Raji (cell line): Measurements from ENCODE around the gene GALT.

ENCODE experiments used
- POLR2A ChIP-seq: IDR thresholded peaks from 2 replicates; pipeline ENCODE4 v1.6.1; 2011; ENCODE audit warnings: low read depth, low read length, control low read depth; ENCODE audit not compliant: insufficient read depth

GALT gene

GRCh38 chr9:34620061-34620994, 26.1 kb upstream of the GALT start, which contains the start of gene DCTN3:
TSS of gene DCTN3 (minus strand) at chr9:34620495. CDS start at chr9:34620464, 31 bp downstream.
- TF ChIP-seq POLR2A, result peak; percentile 67

GRCh38 chr9:34623374-34624235, 22.9 kb upstream of the GALT start:
- no peak for TF ChIP-seq POLR2A

- no peak for TF ChIP-seq POLR2A
Observed at GRCh38 chr9:34624475-34625185, 21.8 kb upstream of the GALT start.

DNA sequence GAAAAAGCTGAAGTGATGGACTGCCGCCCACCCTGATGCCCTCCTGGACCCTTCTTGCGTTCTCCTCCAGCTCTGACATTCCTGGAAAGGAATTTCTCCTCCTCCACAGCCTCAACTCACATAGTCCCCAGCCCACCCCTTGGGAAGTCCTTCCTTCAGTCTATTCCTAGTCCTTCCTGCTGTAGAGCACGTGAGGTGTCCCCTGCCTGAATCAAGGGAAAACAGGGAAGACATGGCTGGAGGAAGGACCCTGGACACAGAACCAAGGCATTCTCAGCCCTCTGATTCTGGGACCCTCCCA, 21.3 kb upstream of the GALT start:
- no peak for TF ChIP-seq POLR2A

DNA sequence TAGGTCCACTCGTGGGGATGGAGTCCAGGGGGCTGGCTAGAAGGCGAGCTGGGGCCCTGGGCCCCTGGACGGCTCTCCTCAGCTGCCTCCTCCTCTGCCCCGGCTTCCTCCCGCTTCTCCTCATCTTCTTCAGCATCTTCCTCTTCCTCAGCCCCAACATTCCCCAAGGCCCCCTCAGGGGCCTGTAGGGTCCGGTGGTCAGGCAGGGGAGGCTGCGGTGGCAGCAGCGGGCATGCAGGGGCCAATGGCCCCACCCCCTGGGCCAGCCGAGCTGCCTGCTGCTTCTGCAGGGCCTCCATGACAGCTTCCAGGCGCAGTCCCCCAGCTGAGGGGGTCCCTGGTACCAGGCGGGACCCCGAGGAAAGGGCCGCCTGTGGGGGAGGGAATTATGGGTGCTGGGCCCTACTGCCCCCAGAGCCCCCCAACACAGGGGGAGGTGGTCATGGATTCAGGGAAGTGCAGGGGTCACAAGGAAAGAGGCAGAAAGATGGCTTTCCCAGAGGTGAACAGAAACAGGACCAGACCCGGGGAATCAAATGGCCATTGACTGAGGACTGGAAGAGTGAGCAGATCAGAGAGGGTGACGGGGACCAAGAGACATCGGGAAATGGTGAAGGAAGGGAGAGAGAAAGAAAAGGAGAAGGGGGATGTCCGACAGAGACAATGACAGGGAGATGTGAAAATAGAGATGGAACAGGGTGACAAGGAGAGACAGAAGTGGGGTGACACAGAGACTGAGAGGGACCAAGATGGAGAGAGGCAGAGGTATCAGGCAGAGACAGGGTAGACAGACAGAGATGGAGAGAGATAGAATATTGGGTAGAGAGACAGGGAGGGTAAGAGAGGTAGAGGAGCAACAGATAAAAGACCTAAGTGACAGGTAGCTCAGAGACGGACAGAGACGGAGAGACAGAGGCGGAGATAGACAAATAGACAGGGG, 18.5 kb upstream of the GALT start:
- no peak for TF ChIP-seq POLR2A

DNA sequence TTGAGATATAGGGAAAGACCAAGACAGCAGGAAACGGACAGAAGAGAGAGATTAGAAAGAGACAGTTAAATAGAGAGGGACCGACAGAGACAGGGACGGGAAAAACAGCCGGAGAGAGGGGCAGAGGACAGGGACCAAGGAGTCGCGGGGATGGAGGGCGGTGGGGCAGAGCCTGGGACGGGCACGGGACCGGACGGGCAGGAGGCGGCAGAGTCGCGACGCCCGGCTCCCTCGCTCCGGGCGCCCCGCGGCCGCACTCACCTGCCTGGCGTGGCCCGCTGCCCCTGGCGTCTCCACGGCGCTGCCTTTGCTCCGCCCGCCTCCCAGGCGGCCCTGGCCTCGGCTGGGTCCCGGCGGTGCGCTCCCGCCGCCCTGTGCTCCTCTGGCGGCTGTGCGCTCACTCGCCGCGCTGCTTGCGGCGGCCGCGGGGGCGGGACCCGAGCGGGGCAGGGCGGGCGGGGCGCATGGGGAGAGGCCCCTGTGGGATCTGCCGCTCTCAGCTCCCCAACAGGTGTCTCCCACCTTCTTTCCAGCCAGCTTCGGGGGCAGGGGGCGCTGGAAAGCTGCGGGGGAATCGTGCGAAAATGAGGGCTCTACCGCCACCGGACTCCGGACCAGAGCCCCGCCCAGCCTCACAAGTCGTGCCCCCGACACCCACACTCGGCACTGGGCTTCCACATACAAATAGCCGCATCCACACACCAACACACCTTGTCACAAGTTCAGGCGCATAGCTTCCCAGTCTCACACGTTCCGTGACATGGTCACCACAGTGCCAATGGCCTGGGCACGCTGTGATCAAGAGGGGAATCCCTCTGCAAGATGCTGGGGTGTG, 17.6 kb upstream of the GALT start, which contains the start of gene ARID3C:
TSS of gene ARID3C (minus strand) at position 411 of the 835 bp plus-strand sequence. CDS start 1,052 bp downstream, outside the sequence.
- no peak for TF ChIP-seq POLR2A

DNA sequence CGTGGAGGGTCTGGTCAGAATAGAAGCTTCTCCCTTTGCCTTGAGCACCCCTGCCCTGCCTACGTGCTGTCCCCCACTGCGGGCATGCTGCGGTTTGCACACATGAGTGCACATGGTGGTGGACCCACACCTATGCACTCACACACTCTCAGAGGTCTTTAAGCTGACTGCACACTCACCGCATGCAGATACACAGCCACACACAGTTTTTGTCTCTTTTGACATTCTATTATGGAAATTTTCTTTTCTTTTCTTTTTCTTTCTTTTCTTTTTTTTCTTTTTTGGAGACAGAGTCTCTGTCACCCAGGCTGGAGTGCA, 17.0 kb upstream of the GALT start:
- TF ChIP-seq POLR2A, result no peak

GRCh38 chr9:34630402-34631154, 15.9 kb upstream of the GALT start:
- TF ChIP-seq POLR2A, result no peak

DNA sequence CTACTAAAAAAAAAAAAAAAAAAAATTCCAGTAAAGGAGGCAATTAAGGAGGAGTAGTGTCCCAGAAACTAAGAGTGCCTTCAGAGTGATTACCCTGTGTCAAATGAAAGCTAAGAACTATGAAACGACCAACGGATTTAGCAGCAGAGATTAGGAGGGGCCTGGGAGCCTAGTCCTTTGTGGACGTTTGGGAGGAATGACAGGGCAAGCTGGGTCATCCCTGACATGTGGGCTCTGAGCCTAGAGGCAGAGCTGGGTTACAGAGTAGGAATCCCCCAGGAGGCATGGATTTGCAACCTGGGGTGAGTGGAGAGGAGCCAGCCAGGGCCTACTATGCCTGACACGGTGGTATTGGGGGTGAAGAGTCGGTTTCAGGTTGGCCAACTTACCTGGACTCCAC, 13.3 kb upstream of the GALT start:
- TF ChIP-seq POLR2A, result no peak; the same call in 1 of the 2 replicates

GRCh38 chr9:34633851-34634550, 12.5 kb upstream of the GALT start:
- TF ChIP-seq POLR2A, result peak; percentile 50

DNA sequence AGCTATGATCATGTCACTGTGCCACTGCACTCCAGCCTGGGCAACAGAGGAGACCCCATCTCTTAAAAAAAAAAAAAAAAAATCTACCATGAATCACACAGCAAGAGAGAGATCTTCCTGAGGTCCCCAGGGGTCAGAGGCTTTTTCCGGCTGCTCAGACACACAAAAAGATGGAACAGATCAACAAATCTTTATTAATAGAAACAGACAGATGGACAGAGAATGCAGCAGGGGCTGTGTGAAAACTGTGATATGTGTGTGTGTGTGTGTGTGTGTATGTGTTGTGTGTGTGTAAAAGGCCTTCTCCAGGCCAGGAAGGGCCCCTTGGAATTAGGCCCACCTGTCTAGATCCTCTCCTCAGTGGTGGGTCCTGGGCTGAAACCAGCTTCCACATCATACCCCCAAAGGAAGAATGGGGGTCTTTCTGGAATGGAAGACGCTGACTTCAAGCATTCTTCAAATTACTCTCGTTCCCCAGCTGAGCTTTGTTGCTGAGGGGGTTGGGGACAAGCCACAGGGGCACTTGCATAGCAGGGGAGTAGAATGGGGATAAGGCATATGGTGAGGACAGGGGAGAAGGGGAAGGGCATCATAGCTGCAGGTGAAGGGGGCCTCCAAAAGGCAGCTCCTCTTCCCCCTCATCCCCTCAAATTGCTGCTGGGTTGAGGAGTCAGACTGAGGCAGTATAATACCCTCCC, 11.8 kb upstream of the GALT start:
- no peak for TF ChIP-seq POLR2A
